ENCODE data around the gene PRKG1. TPM values are rescaled to one million over a fixed set of nuclear protein-coding genes. Genes with fewer than 3 reads are reported as not detected.

Gene PRKG1
- total RNA-seq, 1 experiment from 2014 or later, result 0.09 TPM

DNA sequence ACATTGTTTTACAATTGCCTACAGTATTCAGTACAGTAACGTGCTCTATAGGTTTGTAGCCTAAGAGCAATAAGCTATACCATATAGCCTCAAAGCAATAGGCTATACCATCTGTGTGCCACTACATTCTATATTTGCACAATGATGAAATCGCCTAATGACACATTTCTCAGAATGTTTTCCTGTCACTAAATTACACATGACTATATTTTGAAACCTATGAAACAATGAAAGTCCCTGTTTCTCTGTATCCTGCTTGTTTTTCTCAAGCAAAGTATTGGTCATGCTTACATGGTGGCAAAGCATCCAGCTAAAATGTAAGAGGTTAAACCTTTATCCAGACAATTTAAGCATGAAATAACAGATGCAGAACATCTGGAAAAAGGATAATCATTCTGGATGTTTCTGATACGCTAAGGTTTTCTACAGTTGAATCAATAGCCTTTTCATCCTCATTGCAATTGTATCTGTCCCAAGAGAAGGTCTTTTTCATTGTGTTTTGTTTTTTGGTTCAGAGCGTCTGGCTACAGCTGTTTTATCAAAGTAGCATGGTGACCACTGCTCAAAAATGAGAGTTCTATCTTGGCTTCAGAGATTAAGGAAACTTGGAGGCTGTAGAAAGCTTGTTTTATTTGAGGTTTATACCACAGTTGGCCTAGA is 543.4 kb downstream of the PRKG1 start:
- Histone ChIP-seq H3K27me3 (replicated peaks; ENCODE audit: control insufficient read depth, insufficient read depth, low read length) (no peaks in the 10 kb centered on the region; the same call in 1 of the 2 replicates), H3K36me3 (ENCODE audit: control insufficient read depth, insufficient read depth, low read length) (no peaks in the 10 kb centered on the region), H3K4me3 (ENCODE audit: low read depth, low read length) (no peak overlapping the region), H3K9me3 (no peaks in the 10 kb centered on the region), H3K4me1 (no peaks in the 10 kb centered on the region)
- Mint-ChIP-seq H3K9me3 (ENCODE audit: unreplicated experiment) (no peaks in the 10 kb centered on the region), H3K27me3 (ENCODE audit: insufficient read depth, unreplicated experiment) (peaks cover 9% of the 10 kb centered on the region), H3K4me3 (ENCODE audit: unreplicated experiment) (no peak overlapping the region), H3K27ac (ENCODE audit: unreplicated experiment) (no peak overlapping the region), H3K4me1 (ENCODE audit: low read depth, unreplicated experiment) (no peaks in the 10 kb centered on the region), H3K36me3 (ENCODE audit: insufficient read depth, unreplicated experiment) (no peaks in the 10 kb centered on the region)
- BruUV-seq (replicated peaks), result no TSS peak
- intact Hi-C loops (cut with micrococcal nuclease; ENCODE audit: unreplicated experiment), result no loop called here
- no peak for DNase-seq
- ChIA-PET CTCF (no interaction called here), POLR2A (no interaction called here)
- TF ChIP-seq, protein P1, sequence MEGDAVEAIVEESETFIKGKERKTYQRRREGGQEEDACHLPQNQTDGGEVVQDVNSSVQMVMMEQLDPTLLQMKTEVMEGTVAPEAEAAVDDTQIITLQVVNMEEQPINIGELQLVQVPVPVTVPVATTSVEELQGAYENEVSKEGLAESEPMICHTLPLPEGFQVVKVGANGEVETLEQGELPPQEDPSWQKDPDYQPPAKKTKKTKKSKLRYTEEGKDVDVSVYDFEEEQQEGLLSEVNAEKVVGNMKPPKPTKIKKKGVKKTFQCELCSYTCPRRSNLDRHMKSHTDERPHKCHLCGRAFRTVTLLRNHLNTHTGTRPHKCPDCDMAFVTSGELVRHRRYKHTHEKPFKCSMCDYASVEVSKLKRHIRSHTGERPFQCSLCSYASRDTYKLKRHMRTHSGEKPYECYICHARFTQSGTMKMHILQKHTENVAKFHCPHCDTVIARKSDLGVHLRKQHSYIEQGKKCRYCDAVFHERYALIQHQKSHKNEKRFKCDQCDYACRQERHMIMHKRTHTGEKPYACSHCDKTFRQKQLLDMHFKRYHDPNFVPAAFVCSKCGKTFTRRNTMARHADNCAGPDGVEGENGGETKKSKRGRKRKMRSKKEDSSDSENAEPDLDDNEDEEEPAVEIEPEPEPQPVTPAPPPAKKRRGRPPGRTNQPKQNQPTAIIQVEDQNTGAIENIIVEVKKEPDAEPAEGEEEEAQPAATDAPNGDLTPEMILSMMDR (IDR thresholded peaks at IDR 0.05; ENCODE audit: insufficient read depth in 1 of 2, low read depth in 1 of 2, low read length in 1 of 2, severe bottlenecking in 1 of 2, unreplicated experiment in 1 of 2), result no peak

DNA sequence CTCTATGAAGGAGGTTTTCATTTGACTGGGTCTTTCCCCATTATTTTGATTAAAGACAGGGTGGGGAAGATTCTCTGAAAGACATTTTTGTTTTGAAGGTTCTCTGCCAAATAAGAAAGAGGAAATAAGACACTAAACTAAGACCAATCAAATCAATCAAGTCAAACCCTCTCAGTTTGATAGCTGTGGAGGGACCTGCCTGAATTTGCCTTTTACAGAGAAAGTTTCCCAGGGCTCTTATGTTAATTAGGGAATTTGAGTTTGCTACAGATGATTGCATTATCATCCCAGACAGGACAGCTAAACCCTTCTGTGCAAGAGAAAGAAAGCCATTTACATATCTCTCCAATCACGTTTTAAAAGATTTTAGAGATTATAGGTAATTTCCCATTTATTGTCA is 545.1 kb downstream of the PRKG1 start:
- BruUV-seq (replicated peaks), result no TSS peak
- H3K4me3 ChIP-seq (ENCODE audit: low read depth, low read length), result no peak overlapping the region
- CTCF ChIA-PET, result no interaction called here
- H3K4me1 Mint-ChIP-seq (ENCODE audit: low read depth, unreplicated experiment), result no peaks in the 10 kb centered on the region
- TF ChIP-seq, protein P1 (IDR thresholded peaks at IDR 0.05; ENCODE audit: insufficient read depth in 1 of 2, low read depth in 1 of 2, low read length in 1 of 2, severe bottlenecking in 1 of 2, unreplicated experiment in 1 of 2), result no peak
- no peak overlapping the region for H3K4me3 Mint-ChIP-seq (ENCODE audit: unreplicated experiment)
- intact Hi-C loops (cut with micrococcal nuclease; ENCODE audit: unreplicated experiment), result no loop called here
- no peaks in the 10 kb centered on the region for H3K4me1 ChIP-seq
- no peak for DNase-seq
- POLR2A ChIA-PET, result no interaction called here
- H3K27me3 ChIP-seq (replicated peaks; ENCODE audit: control insufficient read depth, insufficient read depth, low read length), result no peaks in the 10 kb centered on the region; the same call in 1 of the 2 replicates
- H3K27me3 Mint-ChIP-seq (ENCODE audit: insufficient read depth, unreplicated experiment), result peaks cover 6% of the 10 kb centered on the region
- no peaks in the 10 kb centered on the region for H3K9me3 Mint-ChIP-seq (ENCODE audit: unreplicated experiment)
- H3K36me3 Mint-ChIP-seq (ENCODE audit: insufficient read depth, unreplicated experiment), result no peaks in the 10 kb centered on the region
- no peaks in the 10 kb centered on the region for H3K9me3 ChIP-seq
- H3K36me3 ChIP-seq (ENCODE audit: control insufficient read depth, insufficient read depth, low read length), result no peaks in the 10 kb centered on the region
- H3K27ac Mint-ChIP-seq (ENCODE audit: unreplicated experiment), result no peak overlapping the region

DNA sequence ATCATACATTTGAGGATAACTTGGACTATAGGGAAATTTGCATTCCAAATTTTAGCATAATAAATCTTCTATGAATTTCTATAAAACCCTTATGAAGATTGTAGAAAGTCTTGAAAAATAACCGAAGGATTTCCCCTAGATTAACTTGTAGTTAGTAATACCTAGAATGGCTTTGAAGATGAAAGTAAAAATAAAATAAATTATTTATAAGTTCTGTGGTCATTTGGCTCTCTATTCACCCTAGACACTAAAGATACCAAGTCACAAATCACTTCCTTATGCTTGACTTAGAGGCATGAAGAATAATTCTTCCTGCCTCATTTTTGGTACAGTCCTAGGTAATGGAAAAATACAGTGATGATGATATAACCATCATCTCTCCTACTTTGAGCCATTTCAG is 545.8 kb downstream of the PRKG1 start:
- intact Hi-C loops (cut with micrococcal nuclease; ENCODE audit: unreplicated experiment), result loop anchor here (10.0 kb wide), 1 partner anchor 595 kb away; no protein-coding TSS in a partner anchor
- Mint-ChIP-seq H3K4me3 (ENCODE audit: unreplicated experiment) (no peak overlapping the region), H3K9me3 (ENCODE audit: unreplicated experiment) (no peaks in the 10 kb centered on the region), H3K4me1 (ENCODE audit: low read depth, unreplicated experiment) (no peaks in the 10 kb centered on the region), H3K36me3 (ENCODE audit: insufficient read depth, unreplicated experiment) (no peaks in the 10 kb centered on the region), H3K27ac (ENCODE audit: unreplicated experiment) (no peak overlapping the region), H3K27me3 (ENCODE audit: insufficient read depth, unreplicated experiment) (peaks cover 3% of the 10 kb centered on the region)
- POLR2A ChIA-PET, result no interaction called here
- Histone ChIP-seq H3K27me3 (replicated peaks; ENCODE audit: control insufficient read depth, insufficient read depth, low read length) (no peaks in the 10 kb centered on the region; the same call in 1 of the 2 replicates), H3K9me3 (no peaks in the 10 kb centered on the region), H3K4me3 (ENCODE audit: low read depth, low read length) (no peak overlapping the region), H3K4me1 (no peaks in the 10 kb centered on the region), H3K36me3 (ENCODE audit: control insufficient read depth, insufficient read depth, low read length) (no peaks in the 10 kb centered on the region)
- TF ChIP-seq, protein P1 (IDR thresholded peaks at IDR 0.05; ENCODE audit: insufficient read depth in 1 of 2, low read depth in 1 of 2, low read length in 1 of 2, severe bottlenecking in 1 of 2, unreplicated experiment in 1 of 2), result no peak
- CTCF ChIA-PET, result no interaction called here
- DNase-seq, result no peak
- BruUV-seq (replicated peaks), result no TSS peak

Data from Caco-2 (cell line).